Muscle of leg (tissue), 11 donors: ENCODE data around the gene BCL11A. TPM values are rescaled to one million over a fixed set of nuclear protein-coding genes. Genes with fewer than 3 reads are reported as not detected.

Experiments
- DNase-seq: peaks from one replicate; pipeline ENCODE4 v3.0.0; 2013
- H3K27ac ChIP-seq: one replicate; pipeline ENCODE4 v1.5.1; 2013; ENCODE audit warnings: mild to moderate bottlenecking, low read length, control low read depth
- H3K27me3 ChIP-seq: one replicate; pipeline ENCODE4 v1.6.1; 2013; ENCODE audit warnings: low read length; ENCODE audit not compliant: control insufficient read depth, insufficient read depth
- H3K36me3 ChIP-seq: one replicate; pipeline ENCODE4 v1.6.1; 2013; ENCODE audit warnings: low read length; ENCODE audit not compliant: control insufficient read depth, insufficient read depth
- H3K4me1 ChIP-seq: one replicate; pipeline ENCODE4 v1.6.1; 2013; ENCODE audit warnings: low read length; ENCODE audit not compliant: control insufficient read depth, insufficient read depth
- H3K4me3 ChIP-seq: one replicate; pipeline ENCODE4 v1.5.1; 2013; ENCODE audit warnings: low read length, control low read depth
- H3K9me3 ChIP-seq: replicated peaks from 2 replicates; pipeline ENCODE4 v1.6.1; 2013; ENCODE audit warnings: low read depth, low read length; ENCODE audit not compliant: control insufficient read depth
- WGBS: methylation state at CpG from one replicate; pipeline ENCODE4 v1.1.5; 2013; ENCODE audit warnings: missing lambda C conversion rate; ENCODE audit not compliant: insufficient coverage; 5-methylcytosine and 5-hydroxymethylcytosine counted together
- polyA plus RNA-seq, 8 donors: library from polyadenylated mRNA; unstranded; fragments of 120-200 nt; gene quantifications; one replicate each; pipeline versions ENCODE4 v1.2.1 to v1.2.3, GENCODE V29; 2013; ENCODE audit warnings: inconsistent platforms in 1 of 8, low replicate concordance in 1 of 8; ENCODE audit not compliant: insufficient read length in 8 of 8, insufficient read depth in 1 of 8
- total RNA-seq: library from RNA; stranded (reverse); fragments of 120-200 nt; gene quantifications from one replicate; pipeline ENCODE4 v1.2.4, GENCODE V29; 2013

Gene BCL11A
- total and polyA plus RNA-seq, 9 donors, result 1.1 to 12.2 (median 2.7) TPM

GRCh38 chr2:60548311-60548710, 5.1 kb downstream of the BCL11A start:
- H3K27ac ChIP-seq, result no peak overlapping the region
- no peaks in the 10 kb centered on the region for H3K9me3 ChIP-seq
- H3K4me3 ChIP-seq, result no peak overlapping the region
- H3K36me3 ChIP-seq, result no peaks in the 10 kb centered on the region
- WGBS, result no CpG with 5 or more reads among the region's 4 CpGs
- H3K4me1 ChIP-seq, result peaks cover 32% of the 10 kb centered on the region
- H3K27me3 ChIP-seq, result peaks cover 45% of the 10 kb centered on the region
- DNase-seq, result no peak

DNA sequence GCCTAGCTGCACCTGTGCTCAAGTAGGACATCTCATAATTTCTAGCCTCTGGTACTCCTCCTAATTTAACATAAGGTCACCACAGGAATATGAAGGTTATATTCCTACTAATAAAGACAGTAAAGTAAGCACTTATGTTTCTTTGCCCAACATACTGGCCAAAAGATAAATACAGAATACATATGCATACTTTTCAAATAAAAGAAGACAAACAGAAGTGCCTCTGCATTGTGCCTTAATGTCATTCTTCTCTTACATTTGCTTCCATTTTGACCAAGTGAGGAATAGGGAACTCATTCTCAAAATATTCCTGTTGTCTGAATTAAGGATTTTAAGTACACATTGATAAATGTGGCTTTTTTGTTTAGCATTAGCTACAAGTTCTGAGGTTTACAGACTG, 5.6 kb downstream of the BCL11A start:
- Histone ChIP-seq H3K4me1 (peaks cover 32% of the 10 kb centered on the region), H3K27ac (no peak overlapping the region), H3K4me3 (no peak overlapping the region), H3K9me3 (no peaks in the 10 kb centered on the region), H3K36me3 (no peaks in the 10 kb centered on the region), H3K27me3 (peaks cover 43% of the 10 kb centered on the region)
- no peak for DNase-seq

- peaks cover 25% of the 10 kb centered on the region for H3K4me1 ChIP-seq
- H3K27ac ChIP-seq, result no peak overlapping the region
- no CpG with 5 or more reads among the region's 6 CpGs for WGBS
Observed at GRCh38 chr2:60546756-60547420, 6.6 kb downstream of the BCL11A start.

GRCh38 chr2:60544954-60545560, 8.4 kb downstream of the BCL11A start:
- 45% methylated on average over 6 of the region's 9 CpGs for WGBS
- H3K27me3 ChIP-seq, result peaks cover 18% of the 10 kb centered on the region
- no peak for DNase-seq
- H3K4me1 ChIP-seq, result peaks cover 11% of the 10 kb centered on the region
- H3K27ac ChIP-seq, result no peak overlapping the region
- no peaks in the 10 kb centered on the region for H3K36me3 ChIP-seq
- no peak overlapping the region for H3K4me3 ChIP-seq
- no peaks in the 10 kb centered on the region for H3K9me3 ChIP-seq

More at GRCh38 chr2:60546756-60547420, 6.6 kb downstream of the BCL11A start:
- no peaks in the 10 kb centered on the region for H3K36me3 ChIP-seq
- H3K9me3 ChIP-seq, result no peaks in the 10 kb centered on the region
- DNase-seq, result no peak
- H3K4me3 ChIP-seq, result no peak overlapping the region
- H3K27me3 ChIP-seq, result peaks cover 34% of the 10 kb centered on the region

- no peak for DNase-seq
- H3K27me3 ChIP-seq, result peaks cover 8% of the 10 kb centered on the region
- H3K4me3 ChIP-seq, result no peak overlapping the region
- H3K4me1 ChIP-seq, result peaks cover 3% of the 10 kb centered on the region
- H3K27ac ChIP-seq, result no peak overlapping the region
- no peaks in the 10 kb centered on the region for H3K9me3 ChIP-seq
- 80% methylated on average over 6 of the region's 7 CpGs for WGBS
- H3K36me3 ChIP-seq, result no peaks in the 10 kb centered on the region
Observed at GRCh38 chr2:60544062-60544461, 9.4 kb downstream of the BCL11A start.

GRCh38 chr2:60541056-60541651, 12.3 kb downstream of the BCL11A start:
- no peaks in the 10 kb centered on the region for H3K9me3 ChIP-seq
- no peaks in the 10 kb centered on the region for H3K4me1 ChIP-seq
- H3K4me3 ChIP-seq, result no peak overlapping the region
- H3K36me3 ChIP-seq, result no peaks in the 10 kb centered on the region
- DNase-seq, result no peak
- WGBS, result no CpG with 5 or more reads among the region's 3 CpGs
- H3K27ac ChIP-seq, result no peak overlapping the region
- peaks cover 8% of the 10 kb centered on the region for H3K27me3 ChIP-seq

- Histone ChIP-seq H3K9me3 (no peaks in the 10 kb centered on the region), H3K27me3 (peaks cover 4% of the 10 kb centered on the region), H3K27ac (no peak overlapping the region), H3K36me3 (no peaks in the 10 kb centered on the region), H3K4me1 (no peaks in the 10 kb centered on the region), H3K4me3 (no peak overlapping the region)
- WGBS, result 71% methylated on average over 1 of the region's 2 CpGs
- DNase-seq, result no peak
Observed at GRCh38 chr2:60540074-60540473, 13.4 kb downstream of the BCL11A start.

DNA sequence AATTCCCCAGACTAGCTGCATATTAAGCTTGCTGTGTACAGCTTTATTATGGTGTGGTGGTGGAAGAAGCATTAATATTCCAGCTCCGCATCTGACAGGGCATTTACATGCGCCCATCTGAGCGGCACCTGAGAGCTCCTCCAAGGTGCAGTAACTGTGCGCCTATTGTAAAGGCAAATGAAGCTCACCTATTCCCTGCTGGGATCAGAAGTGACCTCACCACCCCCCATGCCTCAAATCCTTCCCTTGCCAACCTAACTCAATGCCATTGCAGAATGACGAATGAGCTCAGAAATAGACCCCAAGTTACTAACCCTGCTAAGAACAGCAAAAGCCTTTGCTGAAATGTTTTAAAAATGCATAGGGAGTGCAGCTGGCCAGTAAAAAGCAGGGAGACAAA, 14.3 kb downstream of the BCL11A start:
- peaks cover 5% of the 10 kb centered on the region for H3K27me3 ChIP-seq
- no peak overlapping the region for H3K27ac ChIP-seq
- DNase-seq, result no peak
- WGBS, result 89% methylated on average over 4 of the region's 5 CpGs
- no peaks in the 10 kb centered on the region for H3K9me3 ChIP-seq
- no peak overlapping the region for H3K4me3 ChIP-seq
- no peaks in the 10 kb centered on the region for H3K36me3 ChIP-seq
- no peaks in the 10 kb centered on the region for H3K4me1 ChIP-seq

GRCh38 chr2:60538101-60538500, 15.4 kb downstream of the BCL11A start:
- Histone ChIP-seq H3K4me3 (no peak overlapping the region), H3K9me3 (no peaks in the 10 kb centered on the region), H3K27me3 (peaks cover 10% of the 10 kb centered on the region), H3K4me1 (peaks cover 2% of the 10 kb centered on the region), H3K27ac (no peak overlapping the region), H3K36me3 (no peaks in the 10 kb centered on the region)
- no peak for DNase-seq
- 86% methylated on average over 5 of the region's 9 CpGs for WGBS

DNA sequence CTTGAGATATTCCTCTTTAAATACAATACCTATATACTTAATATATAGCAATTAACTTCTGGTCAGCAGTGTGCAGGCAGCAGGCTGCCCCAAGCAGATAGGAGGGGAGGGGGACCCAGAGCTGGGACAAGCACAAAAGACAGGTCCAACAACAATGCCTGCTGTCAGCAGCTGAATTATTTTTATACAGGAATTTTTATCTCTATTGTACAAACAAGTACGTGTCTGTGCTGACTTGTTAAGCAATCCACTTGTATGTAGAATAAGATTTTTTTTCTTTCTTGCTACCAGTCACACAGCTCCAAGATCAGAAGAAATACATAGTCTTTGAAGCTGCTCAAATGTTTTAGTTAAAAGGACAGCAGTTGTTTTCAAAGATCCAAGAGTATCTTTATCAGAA, 16.7 kb downstream of the BCL11A start:
- H3K9me3 ChIP-seq, result no peaks in the 10 kb centered on the region
- H3K4me3 ChIP-seq, result no peak overlapping the region
- H3K4me1 ChIP-seq, result peaks cover 2% of the 10 kb centered on the region
- peaks cover 12% of the 10 kb centered on the region for H3K27me3 ChIP-seq
- no peaks in the 10 kb centered on the region for H3K36me3 ChIP-seq
- DNase-seq, result no peak
- H3K27ac ChIP-seq, result no peak overlapping the region
- no CpG with 5 or more reads among the region's 1 CpG for WGBS
